Uterus (tissue), 2 donors: Measurements from ENCODE around the gene PHLDA2.

Experiments
- POLR2A ChIP-seq, 2 donors: fragments of 450-650 bp; IDR thresholded peaks; one replicate each; pipeline ENCODE4 v1.6.1; 2016; ENCODE audit warnings: antibody characterized with exemption in 2 of 2, mild to moderate bottlenecking in 1 of 2, moderate library complexity in 1 of 2
- TF ChIP-seq, protein P1 (sequence below), 4 experiments: fragments of 200-600 bp in 2 of 4; fragments of 450-650 bp in 2 of 4; sonication (generic) in 2 of 4; IDR thresholded peaks; one replicate each; pipeline ENCODE4 v1.5.1; 2016 to 2019; ENCODE audit warnings: antibody characterized with exemption in 4 of 4, mild to moderate bottlenecking in 2 of 4, moderate library complexity in 1 of 4

DNA sequence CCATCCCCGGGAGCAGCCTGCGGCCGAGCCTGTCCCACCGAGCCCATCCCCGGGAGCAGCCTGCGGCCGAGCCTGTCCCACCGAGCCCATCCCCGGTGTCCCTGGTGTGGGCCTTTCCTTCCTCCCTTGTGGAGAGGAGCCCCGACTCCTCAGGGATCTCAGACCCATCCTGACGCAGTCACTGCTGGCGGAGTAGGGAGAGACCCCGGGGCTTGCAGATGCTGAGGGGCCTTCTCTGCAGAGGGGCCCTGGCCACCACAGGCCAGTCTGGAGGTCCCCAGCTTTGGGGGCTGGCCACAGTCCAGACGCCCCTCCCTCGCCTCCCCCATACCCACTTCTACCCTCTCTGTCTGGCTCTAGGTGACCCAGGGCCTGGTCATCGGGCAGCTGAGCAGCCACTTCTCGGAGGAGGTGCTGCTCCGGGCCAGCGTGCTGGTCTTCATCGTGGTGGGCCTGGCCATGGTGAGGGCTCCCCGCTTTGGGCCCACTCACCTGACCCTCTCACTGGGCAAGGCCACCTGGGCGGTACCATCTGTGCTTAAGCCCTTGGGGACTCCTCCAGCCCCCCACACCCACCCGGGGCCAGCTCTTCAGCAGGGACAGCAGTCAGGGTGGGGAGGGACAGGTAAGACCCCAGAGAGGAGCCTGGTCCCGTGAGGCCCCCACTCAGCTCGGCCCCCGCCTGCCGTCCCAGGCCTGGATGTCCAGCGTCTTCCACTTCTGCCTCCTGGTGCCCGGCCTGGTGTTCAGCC lies 7.3 kb downstream of the PHLDA2 start:
- no peak for TF ChIP-seq POLR2A (IDR thresholded peaks at IDR 0.05)
- TF ChIP-seq, protein P1, sequence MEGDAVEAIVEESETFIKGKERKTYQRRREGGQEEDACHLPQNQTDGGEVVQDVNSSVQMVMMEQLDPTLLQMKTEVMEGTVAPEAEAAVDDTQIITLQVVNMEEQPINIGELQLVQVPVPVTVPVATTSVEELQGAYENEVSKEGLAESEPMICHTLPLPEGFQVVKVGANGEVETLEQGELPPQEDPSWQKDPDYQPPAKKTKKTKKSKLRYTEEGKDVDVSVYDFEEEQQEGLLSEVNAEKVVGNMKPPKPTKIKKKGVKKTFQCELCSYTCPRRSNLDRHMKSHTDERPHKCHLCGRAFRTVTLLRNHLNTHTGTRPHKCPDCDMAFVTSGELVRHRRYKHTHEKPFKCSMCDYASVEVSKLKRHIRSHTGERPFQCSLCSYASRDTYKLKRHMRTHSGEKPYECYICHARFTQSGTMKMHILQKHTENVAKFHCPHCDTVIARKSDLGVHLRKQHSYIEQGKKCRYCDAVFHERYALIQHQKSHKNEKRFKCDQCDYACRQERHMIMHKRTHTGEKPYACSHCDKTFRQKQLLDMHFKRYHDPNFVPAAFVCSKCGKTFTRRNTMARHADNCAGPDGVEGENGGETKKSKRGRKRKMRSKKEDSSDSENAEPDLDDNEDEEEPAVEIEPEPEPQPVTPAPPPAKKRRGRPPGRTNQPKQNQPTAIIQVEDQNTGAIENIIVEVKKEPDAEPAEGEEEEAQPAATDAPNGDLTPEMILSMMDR (IDR thresholded peaks at IDR 0.05) = no peak
